ENCODE measurements around the gene GNA14. TPM values are rescaled to one million over a fixed set of nuclear protein-coding genes. Genes with fewer than 3 reads are reported as not detected.

GNA14 gene
- total RNA-seq, 1 experiment from 2014 or later, result 0.37 TPM

DNA sequence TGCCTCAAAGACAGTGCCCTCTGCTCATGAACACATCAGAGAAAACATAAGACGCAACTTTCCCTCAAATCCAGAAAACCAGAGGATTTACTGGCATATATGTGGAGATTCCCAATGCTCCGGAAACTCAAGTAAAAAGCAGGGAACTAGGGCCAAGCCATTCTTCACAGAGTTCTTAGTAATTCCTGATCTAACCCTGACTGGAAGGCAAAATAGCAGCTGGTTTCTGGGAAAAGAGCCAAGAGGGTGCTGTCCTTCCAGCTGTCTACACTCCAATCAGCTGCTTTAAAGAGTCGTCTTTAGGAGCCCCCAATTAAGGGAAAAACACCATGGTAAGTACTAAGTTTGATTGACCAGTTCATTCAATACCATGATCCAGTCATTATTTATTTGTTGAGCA is 49.6 kb downstream of the GNA14 start:
- no peak overlapping the region for H4K91ac ChIP-seq (ENCODE audit: insufficient read length, low read depth, low read length)
- no peak overlapping the region for H2AK5ac ChIP-seq (ENCODE audit: insufficient read length, low read length)
- no peak for DNase-seq
- peaks cover 19% of the 10 kb centered on the region for H3K4me1 ChIP-seq (ENCODE audit: insufficient read depth, low read length)
- H3K4ac ChIP-seq (ENCODE audit: low read depth, low read length), result no peak overlapping the region
- no peak overlapping the region for H2AFZ ChIP-seq (ENCODE audit: low read length)
- no CpG with 5 or more reads among the region's 3 CpGs for WGBS (ENCODE audit: extremely low coverage, insufficient read length, low lambda C conversion rate)
- no peaks in the 10 kb centered on the region for H3K36me3 Mint-ChIP-seq (ENCODE audit: insufficient read depth in 1 of 3, low read depth in 3 of 3)
- H3K9me3 ChIP-seq (ENCODE audit: control insufficient read depth, low read depth, low read length), result no peaks in the 10 kb centered on the region
- H3T11ph ChIP-seq (ENCODE audit: low read length), result no peak overlapping the region
- H3K4me3 Mint-ChIP-seq, result no peak overlapping the region
- peaks cover 29 to 50% of the 10 kb centered on the region in 2 experiments for H3K4me1 Mint-ChIP-seq
- no peak overlapping the region for H2BK20ac ChIP-seq (ENCODE audit: low read depth, low read length, poor library complexity, severe bottlenecking)
- H3K27ac Mint-ChIP-seq, result no peak overlapping the region
- no peak overlapping the region for H3K9ac ChIP-seq (ENCODE audit: extremely low read depth, insufficient read length, low read length)
- no peak overlapping the region for H4K5ac ChIP-seq (ENCODE audit: insufficient read length, low read depth, low read length)
- H3K9me3 Mint-ChIP-seq, result no peaks in the 10 kb centered on the region
- no peak overlapping the region for H3K14ac ChIP-seq (ENCODE audit: insufficient read depth, low read length)
- TF ChIP-seq, protein P1, sequence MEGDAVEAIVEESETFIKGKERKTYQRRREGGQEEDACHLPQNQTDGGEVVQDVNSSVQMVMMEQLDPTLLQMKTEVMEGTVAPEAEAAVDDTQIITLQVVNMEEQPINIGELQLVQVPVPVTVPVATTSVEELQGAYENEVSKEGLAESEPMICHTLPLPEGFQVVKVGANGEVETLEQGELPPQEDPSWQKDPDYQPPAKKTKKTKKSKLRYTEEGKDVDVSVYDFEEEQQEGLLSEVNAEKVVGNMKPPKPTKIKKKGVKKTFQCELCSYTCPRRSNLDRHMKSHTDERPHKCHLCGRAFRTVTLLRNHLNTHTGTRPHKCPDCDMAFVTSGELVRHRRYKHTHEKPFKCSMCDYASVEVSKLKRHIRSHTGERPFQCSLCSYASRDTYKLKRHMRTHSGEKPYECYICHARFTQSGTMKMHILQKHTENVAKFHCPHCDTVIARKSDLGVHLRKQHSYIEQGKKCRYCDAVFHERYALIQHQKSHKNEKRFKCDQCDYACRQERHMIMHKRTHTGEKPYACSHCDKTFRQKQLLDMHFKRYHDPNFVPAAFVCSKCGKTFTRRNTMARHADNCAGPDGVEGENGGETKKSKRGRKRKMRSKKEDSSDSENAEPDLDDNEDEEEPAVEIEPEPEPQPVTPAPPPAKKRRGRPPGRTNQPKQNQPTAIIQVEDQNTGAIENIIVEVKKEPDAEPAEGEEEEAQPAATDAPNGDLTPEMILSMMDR (conservative IDR thresholded peaks at IDR 0.05), result no peak
- no peak overlapping the region for H2BK15ac ChIP-seq (ENCODE audit: low read depth, low read length)
- H3K56ac ChIP-seq (ENCODE audit: insufficient read length, low read depth, low read length), result no peak overlapping the region
- no peak overlapping the region for H4K8ac ChIP-seq (replicated peaks; ENCODE audit: insufficient read length, low read depth, low read length)
- no peak overlapping the region for H3K23ac ChIP-seq (ENCODE audit: insufficient read length, low read depth, low read length)
- no peak overlapping the region for H3K27ac ChIP-seq (ENCODE audit: insufficient read length, low read depth, low read length)
- H3K4me2 ChIP-seq (ENCODE audit: insufficient read depth, insufficient read length, low read length), result no peak overlapping the region
- H2BK120ac ChIP-seq (ENCODE audit: low read depth, low read length, poor library complexity, severe bottlenecking), result no peak overlapping the region
- no peaks in the 10 kb centered on the region for H4K20me1 ChIP-seq (ENCODE audit: control insufficient read depth, insufficient read depth, insufficient read length)
- no peaks in the 10 kb centered on the region for H3K27me3 ChIP-seq (ENCODE audit: insufficient read depth, low read length)
- no peak overlapping the region for H2BK5ac ChIP-seq (ENCODE audit: insufficient read length, low read length)
- no peaks in the 10 kb centered on the region; the same call in 1 of the 2 replicates for H3K27me3 Mint-ChIP-seq (ENCODE audit: low read depth)
- no peak overlapping the region for H3K18ac ChIP-seq (ENCODE audit: insufficient read length, low read depth, low read length)
- no peaks in the 10 kb centered on the region for H3K23me2 ChIP-seq (ENCODE audit: insufficient read length, low read depth, low read length, poor library complexity, severe bottlenecking)
- peaks cover 1% of the 10 kb centered on the region; the same call in 1 of the 2 replicates for H3K79me2 ChIP-seq (ENCODE audit: insufficient read depth, low read length)
- H3K79me1 ChIP-seq (ENCODE audit: insufficient read depth, low read depth, low read length, poor library complexity, severe bottlenecking), result no peaks in the 10 kb centered on the region
- no peak overlapping the region for H2BK12ac ChIP-seq (ENCODE audit: insufficient read length, low read depth, low read length)
